Activated CD4-positive, alpha-beta T cell treated with anti-CD3 and anti-CD28 coated beads, Interleukin-2, amount 50 U/mL, for 4 hours (primary cell): ENCODE measurements around the gene AOPEP.

Experiments
- DNase-seq, 2 experiments: peaks; one replicate each; pipeline ENCODE4 v3.0.0-alpha.2; 2020

AOPEP gene

DNA sequence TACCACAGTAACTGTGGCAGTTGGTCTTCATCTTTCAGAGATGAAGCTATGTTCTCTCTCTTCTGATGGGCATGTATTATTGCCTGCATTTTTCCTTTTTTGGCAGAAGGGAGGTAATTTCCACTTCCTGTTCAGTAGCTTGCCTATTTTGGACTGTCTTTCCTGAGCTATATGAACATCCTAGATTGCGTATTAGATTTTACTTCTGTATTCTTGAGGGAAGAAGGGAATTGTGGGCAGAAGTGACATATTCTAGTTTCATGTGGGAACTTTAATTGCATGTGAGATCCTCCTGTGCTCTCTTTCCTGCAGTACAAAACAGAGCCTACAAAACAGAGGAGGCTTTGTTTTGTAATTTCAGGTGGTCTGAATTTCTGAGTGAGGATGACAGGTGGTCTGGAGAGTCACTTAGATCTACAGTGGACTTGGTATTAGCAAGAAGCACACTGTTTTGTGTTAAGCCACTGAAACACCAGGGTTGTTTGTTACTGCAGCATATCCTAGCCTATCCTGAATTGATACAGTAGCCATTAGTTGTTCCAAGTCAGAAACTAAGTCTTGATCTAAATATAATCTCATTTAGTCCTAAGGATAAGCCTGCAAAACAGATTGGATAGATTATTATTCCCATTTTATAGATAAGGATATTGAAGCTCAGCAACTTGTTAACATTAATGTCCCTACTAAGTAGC, 68.1 kb downstream of the AOPEP start:
- DNase-seq, result no peak

DNA sequence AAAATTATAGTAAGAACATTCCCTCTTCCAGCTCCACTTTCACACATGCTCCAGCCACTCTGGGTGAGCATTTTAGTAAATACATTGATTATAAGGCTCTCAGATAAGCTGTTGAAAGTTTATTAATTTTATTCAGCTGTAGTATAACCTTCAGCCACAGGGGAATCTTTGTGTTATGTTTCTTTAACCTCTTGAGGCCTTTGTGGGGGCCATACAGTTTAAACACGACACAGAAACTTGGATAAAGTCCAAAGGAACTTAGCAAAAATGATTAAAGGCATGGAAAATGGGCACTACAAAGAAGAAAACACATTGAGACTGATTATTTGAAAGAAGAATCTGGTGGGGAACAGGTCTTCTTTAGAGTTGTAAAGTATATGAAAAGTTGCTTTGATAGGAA, 70.2 kb downstream of the AOPEP start:
- no peak for DNase-seq

DNA sequence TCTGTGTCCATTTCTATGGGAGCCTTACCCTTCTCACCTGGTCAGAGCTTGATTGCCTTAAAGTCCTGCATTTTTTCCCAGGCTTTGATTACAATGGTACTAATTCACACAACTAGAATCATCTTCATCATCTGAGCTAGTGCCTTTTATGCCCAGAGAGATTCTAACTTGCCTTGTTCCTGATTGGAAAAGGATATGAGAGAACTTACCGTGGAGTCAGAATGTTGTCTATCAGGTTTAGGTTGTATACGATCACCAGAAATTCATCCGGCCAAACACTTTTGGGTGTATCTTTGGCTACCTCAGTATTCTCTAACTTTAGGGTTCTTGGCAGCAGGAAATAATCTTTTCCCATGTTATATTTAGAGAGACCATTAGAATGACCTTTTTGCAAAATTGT, 71.7 kb downstream of the AOPEP start:
- DNase-seq, result no peak

DNA sequence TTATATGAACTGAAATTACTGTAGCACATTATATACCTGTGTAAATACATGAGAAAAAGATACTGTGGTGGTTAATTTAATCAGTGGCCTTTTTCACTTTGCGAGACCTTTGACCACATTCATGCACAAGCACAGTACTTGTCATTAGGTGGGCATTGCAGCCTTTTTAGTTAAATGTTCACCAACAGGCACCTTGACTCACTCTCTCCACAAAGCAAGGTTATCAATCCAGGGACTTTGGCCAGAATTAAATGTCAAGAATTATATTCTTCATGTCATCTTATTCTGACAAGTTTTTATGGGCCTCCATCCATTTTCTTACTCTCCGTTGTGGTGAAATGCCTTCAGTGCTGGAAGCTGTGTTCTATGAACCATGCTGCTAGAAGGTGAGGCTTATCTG, 72.2 kb downstream of the AOPEP start:
- no peak for DNase-seq

DNA sequence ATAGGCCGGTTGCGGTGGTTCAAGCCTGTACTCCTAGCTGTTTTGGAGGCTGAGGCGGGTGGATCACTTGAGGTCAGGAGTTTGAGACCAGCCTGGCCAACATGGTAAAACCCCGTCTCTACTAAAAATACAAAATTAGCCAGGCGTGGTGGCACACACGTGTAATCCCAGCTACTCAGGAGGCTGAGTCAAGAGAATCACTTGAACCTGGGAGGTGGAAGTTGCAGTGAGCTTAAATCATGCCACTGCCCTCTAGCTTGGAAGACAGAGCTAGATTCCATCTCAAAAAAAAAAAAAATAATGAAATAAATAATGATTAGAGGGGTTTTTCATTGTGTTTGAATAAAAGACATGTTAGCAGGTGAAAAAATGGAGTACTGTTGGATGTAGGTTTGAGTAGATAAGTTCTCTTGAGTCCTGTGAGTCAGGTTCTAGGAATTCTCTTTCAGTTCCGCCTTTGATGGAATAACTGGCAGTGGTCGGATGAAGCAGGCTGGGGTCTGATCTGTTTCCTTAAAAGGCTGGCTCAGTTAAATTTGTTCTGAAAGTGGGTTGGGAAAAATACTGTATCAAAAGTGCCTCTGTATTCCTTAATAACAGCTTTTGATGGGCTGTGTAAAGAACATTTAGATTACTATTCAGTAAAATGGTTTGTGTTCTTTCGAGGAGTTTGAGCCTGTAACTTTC, 73.2 kb downstream of the AOPEP start:
- DNase-seq, result no peak

DNA sequence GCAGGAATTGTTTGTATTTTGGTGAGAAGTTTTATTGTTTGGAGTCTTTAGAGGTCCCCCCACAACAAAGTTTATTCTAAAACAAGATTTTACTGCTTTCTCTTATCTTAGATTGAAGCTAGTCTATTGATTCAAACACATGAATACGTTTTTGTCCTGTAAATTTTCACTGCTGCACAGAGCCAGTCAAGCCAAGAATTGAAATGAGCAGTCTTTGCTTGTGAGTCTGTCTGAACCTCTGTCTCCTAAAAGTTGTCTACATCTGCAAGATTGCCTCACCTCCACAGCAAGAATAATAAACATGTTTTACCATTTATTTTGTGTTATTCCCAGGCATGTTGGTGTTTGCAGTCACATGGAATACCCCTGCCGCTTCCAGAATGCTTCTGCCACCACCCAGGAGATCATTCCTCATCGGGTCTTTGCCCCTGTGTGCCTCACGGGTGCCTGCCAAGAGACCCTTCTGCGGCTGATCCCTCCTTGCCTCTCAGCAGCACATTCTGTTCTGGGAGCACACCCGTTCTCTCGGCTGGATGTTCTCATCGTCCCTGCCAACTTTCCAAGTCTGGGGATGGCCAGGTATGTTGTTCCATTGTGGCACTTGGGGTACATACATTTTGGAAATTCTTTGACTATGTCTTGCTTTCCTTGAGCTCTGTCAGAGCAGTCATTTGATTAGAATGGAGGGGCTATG, 74.1 kb downstream of the AOPEP start:
- no peak for DNase-seq

DNA sequence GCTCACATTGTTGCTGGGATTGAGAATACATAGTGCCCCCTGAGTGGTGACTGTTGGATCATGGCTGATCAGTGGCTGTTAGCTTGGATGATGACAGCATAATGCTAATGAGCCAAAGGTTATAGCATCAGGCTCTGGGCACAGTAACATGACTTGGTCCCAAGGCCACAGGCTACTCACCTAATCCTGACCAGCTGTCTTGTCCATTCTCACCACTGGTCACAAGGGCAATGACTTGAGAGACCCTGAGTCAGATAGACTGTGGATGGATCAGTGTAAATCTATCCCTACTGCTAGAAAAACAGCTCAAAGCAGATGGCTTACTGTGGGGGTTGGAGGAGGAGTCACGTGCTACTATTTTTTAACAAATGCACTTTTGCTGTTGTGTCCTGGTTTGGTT, 74.7 kb downstream of the AOPEP start:
- DNase-seq, result no peak

DNA sequence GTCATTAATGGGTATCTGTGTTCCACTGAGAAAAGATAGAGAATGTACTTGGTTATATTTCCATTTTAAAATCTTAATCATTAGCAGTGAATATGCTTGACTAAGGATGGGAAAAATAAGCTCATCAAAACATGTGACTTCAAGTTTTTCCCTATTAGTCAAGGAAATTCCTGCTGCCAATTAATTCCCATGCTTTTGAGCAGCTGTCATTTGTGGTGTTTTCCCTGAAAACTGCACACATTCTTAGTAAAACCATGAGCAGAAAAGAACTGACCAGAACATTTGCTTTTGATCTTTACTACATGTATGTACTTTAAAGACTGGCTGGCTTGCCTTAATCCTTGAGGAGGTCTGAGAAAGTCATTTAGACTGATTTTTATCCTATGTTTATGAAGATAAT, 75.2 kb downstream of the AOPEP start:
- DNase-seq, result no peak

DNA sequence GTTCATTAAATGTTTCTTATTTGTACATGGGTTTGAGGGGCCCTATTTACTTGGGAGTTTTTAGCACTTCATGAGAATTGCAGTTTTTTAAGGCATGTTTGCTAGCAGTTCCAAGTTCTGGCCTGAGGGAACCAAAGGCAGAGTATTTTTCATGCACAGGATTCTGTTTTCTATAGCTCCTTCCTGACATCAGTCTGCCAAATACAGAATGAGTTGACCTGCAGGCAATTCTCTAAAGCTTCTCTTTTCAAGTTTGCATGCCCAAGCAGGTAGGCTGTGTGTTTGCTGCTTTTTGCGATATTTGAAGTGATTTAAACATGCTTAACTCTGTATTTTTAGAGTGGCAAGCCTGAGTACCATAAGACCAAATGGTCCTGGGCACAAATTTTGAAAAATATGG, 75.8 kb downstream of the AOPEP start:
- no peak for DNase-seq

DNA sequence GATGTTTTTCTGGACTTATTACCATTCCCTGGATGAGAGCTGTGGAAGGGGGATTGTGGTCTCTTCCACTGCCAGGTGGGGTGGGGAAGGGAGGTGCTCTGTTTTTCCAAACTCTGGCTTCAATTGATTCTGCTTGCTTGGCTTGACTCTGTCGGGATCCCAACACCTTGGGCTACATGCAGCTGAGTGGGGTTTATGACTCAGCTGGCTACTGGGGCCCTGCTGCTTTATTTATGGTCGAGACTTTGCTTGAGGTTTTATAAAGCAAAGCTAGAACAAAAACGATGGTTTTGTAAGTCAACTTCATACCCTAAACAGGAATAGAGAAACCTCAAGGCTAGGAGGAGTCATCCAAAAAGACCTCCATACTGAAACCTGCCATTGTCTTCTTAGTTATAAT, 76.3 kb downstream of the AOPEP start:
- DNase-seq, result no peak

DNA sequence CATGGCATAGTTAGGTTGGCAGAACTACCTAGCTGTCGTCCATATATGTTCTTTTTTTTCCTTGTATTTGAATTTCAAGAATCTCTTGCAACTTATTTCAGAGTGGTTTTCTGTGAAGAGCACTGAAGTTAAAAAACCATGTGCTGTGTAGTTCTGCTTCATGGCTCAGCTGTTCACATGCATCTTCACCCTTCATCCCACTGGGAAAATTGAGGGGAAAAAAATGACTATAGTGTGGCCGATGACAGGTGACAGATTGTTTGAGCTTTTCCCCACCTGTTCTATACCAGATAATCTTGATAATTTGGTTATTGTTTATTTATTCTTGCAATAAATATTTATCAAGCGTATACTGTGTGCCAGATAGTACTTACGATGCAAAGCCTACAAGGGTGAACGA, 77.8 kb downstream of the AOPEP start:
- no peak for DNase-seq

DNA sequence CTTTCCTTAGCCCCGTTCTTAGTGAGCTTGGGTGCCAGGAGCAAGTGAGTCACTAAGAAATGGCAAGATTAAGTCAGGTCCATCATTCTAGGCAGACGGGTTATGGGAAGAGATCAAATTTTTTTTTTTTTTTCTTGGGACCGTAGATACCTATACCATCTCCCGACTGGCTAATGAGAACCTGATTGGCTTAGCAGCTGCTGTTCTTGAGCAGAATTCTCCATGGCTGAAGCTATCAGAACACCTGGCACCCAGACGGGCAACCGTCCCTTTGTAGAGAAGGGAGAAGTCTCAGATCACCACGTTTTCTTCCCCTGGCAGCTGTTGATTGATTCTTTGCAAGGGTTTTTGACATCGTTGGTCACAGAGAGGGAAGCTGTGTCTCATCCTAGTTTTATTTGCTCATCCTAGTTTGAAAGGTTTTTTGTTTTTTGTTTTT, 78.6 kb downstream of the AOPEP start:
- no peak for DNase-seq

DNA sequence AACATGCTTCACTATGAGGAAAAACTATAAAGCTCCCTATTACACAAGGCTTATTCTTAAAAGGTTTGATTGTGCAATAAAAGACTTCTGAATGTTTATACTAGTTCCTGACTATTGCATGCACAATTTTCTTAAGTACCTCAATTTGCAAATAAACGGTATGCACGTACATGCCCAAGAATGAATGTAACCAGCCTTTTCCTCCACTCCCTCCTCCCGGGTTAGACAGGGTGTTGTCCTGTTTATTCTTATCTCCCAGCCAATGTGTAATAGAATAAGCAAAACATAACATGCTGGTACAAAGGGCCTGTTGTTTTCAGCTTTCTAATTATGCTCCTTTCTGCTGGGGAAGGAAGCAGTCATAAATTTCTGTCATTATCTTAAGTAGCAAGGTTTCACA, 79.1 kb downstream of the AOPEP start:
- no peak for DNase-seq

DNA sequence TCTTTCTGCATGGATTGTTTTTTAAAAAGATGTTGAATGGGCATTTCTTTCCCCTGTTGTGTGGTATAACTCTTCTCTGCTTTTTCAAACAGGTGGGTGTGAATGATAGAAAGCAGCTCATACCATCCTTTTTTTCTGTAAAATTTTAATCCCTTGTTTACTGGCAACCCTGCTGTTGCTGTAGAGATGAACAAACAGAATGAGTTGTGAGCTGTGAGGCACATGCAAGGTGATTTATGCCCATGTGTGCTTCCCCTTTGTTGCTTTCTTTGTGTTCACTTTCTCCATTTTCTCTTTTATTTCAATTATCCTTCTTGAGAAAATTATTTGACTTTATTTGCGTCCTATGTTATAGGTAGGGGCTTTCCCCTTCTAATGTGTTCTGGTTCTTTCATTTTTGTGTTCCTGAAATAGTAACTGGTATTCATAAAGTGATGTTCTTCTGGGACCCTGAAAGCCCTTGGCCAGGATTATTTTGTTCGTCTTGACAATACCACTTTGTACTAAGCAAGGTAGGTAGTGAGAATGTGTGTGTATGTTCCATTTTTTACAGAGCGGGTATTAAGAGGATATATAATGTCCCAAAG, 79.9 kb downstream of the AOPEP start:
- DNase-seq, result no peak

DNA sequence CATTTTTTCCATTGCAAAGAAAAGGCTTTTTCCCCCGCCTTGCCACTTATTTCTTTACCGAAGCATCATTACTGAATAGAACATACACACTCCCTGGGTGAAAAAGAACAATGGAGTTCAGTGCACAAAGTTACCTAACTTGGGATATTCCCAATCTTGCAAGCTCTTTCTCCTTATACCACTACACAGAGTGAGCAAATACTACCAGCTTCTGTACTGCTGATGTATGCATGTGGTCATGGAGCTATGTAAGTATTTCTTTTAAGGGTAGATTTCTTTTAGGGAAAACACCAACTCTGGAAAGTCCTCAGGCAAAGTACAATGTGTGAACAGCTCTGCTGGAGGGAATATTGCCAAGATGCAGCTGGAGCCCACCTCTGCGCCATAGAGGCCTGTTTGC, 81.1 kb downstream of the AOPEP start:
- DNase-seq, result no peak

DNA sequence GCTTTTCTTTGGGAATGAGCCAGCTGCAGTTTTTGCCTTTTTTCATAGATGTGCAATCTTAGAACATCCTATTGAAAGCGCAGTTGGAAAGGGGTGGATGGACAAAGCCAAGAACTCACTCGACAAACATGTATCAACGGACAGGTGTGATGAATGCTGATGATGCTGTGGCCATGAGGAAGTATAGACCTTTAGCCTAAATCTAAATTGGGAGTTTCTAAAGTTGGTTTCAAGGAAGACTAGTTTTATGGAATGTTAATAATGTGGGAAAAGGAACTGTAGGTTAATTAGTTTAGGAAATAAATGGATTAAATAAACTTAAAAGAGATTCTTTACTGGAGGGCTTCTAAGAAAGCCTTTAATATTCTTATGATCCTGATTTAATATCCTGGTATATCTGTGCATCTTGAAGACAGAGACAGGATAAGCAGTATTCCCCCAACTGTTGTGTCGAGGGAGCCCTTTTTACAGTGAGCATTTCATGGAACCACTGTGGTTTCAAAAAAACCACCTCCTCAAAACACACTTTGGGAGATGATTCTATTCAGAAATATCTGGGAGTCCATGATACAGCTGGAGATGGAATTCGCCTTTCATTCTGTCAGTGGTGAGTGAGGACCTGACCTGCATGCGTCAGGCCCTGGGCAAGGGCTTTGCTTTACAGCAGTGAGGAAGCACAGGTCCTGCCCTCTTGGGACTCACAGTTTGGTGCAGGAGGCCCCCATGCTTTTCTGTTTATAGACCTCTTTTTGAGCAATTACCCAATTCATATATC, 82.6 kb downstream of the AOPEP start:
- DNase-seq, result no peak

DNA sequence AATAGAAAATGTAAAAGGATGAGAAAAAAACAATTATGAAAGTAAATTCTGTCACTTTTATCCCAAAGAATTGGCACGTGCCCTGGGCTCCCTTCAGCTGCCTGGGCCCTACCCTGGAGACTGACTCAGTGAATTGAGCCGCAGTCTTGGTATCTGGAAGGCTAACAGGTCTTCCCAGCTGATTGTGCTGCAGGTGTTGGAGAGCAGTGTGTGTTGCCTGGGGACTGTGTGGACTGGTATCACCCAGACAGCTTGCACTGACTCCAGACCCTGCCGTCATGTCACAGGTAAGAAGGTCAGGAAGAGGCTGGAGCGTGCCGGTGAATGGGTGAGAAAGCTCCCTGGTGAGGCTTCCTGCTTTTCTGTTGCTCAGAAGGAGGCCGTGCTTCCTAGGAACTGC, 83.3 kb downstream of the AOPEP start:
- DNase-seq, result no peak

DNA sequence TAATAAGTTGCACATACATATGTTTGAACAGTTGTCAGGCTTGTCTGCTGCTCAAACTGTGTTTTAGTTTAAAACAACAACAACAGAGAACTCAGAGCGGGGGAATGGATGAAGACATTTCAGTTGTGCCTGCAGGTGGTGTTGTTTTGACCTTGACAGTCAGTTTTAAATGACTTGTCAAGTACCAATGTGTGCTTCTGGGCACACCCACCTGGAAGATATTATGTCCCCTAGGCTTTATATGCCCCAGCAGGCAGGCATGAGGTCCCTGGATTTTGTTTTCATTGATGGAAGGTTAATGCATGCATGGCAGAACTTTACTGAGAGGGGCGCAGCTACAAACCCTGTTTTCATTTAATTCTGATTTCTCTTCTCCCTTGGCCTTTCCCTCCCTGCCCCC, 84.6 kb downstream of the AOPEP start:
- DNase-seq, result no peak

DNA sequence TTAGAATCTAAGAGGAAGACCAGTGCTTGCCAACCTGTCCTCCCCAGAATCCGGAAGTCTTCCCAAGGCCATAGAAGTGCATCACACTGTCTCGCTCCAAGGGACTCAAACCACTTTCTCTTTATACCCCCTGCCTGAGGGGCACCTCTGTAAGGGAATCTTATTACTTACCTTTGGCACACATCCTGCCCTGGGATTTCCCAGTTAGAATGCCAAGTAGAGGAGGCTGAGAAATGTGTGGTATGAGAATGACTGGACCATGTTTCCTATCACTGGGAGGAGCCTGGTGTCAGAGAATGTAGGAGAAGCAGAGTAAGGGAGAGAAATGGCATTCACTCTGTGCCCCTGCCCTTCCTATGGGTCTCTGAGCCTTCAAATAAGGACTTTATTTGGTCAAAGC, 85.8 kb downstream of the AOPEP start:
- no peak for DNase-seq

DNA sequence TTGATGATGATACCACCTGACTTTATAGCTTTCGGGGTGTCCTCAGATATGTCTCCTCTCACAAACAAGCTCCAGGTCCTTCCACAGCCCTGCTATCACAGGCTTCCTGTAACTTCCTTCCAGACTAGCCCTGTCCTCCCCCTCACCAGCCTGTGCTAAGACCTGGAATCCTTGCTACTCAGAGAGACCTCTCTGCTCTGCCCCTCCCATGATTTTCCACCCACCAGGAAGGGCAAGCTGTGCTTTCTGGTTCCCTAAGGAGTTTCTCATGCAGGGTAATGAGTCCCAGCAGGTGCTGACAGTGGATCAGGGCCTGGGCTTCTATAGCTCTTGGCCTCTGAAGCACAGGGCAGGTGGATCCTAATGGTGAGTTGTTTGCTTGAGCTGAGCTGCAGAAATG, 86.9 kb downstream of the AOPEP start:
- DNase-seq, result no peak

DNA sequence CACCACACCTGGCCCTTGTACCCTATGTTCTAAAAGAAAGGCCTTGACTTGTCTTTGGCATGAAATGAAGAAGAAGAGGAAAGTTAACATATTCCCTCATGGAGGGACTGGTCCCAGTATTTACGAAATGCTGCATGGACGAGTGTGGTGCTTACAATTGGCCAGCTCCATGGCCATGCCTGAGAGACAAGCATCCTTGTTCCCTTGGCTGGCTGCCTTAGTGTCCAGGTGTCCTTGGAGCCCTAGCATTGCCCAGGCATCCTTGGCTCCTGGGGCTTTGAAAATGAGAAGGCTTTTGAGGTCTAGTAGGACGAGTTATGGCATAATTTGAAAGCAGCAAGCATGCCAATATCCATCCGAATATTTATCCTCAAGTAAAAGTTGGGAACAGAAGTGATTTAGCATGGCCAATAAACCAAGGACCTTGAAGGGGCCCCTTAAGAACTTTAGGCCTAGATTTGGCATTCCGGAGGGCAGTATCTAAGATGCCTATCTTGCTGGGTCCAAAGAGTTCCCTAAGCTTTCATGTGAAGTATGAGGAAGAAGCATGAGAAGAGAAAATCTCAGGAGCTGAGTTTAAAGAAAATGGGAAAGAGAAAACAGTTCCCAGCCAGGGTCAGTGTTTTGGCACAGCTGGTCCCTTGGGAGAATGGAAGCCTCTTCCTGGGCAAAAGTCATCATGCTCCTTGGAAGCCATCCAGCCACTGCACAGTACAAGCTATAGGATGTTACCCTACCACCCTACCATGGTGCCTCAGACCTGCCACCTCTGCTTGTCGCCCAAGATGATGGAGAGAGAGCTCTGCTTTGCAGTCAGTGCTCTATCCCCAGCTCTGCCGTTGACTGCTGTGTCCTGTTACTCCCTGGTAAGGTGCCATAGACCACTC, 91.0 kb downstream of the AOPEP start:
- DNase-seq, result no peak

DNA sequence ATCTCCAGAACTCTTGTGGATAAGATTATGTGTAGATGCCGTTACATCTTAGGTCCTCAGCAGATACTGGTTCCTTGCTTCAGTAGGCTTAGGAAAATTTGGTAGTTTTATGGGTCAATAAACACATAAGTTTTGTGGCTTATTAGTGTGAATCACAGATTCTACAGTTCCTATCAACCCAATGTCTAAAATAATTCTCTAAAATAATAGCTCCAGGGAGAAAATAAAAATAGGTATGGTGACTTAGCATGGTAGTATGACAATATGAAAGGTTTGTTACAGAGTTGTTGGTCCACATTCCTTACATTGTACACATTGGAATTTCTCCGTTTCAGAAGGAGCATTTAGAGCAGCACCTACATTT, 91.7 kb downstream of the AOPEP start:
- no peak for DNase-seq
